ENCODE results near the gene EXOC6B. TPM values are rescaled to one million over a fixed set of nuclear protein-coding genes. Genes with fewer than 3 reads are reported as not detected.

EXOC6B gene
- total RNA-seq, 1 donor from 2014 or later: 33.0 TPM

DNA sequence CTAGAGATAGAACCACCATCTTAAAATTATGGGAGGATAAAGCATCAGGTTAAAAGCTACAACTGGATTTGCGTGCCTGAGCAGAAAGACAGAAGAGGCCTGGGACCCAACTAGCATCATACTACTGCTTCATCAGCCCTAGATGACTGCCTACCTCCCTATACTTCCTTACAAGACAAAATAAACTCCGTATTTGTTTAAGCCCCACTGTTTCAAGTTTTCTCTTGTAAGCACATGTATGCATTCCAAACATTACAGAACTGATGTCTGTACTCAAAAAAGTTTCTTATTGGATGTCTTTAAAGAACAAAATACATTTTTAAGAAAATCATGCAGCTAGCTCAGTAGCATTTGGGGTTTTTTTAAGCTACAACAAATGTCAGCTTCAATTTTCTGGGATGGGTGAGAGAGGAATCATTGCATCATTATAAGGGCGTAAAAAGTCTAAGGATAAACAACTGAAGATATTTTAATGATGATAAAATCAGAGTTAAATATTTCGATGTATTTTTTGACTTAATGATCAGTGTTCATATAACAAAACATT, 213.1 kb downstream of the EXOC6B start:
- Histone ChIP-seq H3K36me3 (no peaks in the 10 kb centered on the region), H3K9me3 (no peaks in the 10 kb centered on the region), H3K27ac (no peak overlapping the region), H3K4me1 (no peaks in the 10 kb centered on the region), H3K4me3 (no peak overlapping the region), H3K27me3 (ENCODE audit: low read depth) (no peaks in the 10 kb centered on the region)
- TF ChIP-seq, protein P1, sequence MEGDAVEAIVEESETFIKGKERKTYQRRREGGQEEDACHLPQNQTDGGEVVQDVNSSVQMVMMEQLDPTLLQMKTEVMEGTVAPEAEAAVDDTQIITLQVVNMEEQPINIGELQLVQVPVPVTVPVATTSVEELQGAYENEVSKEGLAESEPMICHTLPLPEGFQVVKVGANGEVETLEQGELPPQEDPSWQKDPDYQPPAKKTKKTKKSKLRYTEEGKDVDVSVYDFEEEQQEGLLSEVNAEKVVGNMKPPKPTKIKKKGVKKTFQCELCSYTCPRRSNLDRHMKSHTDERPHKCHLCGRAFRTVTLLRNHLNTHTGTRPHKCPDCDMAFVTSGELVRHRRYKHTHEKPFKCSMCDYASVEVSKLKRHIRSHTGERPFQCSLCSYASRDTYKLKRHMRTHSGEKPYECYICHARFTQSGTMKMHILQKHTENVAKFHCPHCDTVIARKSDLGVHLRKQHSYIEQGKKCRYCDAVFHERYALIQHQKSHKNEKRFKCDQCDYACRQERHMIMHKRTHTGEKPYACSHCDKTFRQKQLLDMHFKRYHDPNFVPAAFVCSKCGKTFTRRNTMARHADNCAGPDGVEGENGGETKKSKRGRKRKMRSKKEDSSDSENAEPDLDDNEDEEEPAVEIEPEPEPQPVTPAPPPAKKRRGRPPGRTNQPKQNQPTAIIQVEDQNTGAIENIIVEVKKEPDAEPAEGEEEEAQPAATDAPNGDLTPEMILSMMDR (IDR thresholded peaks at IDR 0.05): no peak
- no peak for DNase-seq
- intact Hi-C loops (cut with DNase I): no loop called here
- no peak for ATAC-seq

DNA sequence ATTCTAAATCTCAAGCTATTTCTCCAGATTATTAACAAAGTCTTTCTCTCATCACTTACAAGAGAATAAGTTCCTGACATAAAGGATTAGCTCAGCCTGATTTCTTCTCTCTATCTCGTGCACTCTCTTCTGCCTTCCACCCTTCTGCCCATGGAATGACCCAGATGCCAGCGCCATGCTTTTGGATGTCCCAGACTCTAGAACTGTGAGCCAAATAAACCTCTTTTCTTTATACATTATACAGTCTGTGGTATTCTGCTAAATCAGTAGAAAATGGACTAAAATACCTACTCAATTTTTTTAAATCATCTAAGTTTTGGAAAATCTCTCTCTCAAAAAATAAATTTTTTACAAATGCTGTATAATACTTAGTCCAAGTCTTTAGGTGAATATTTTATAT, 218.6 kb downstream of the EXOC6B start:
- intact Hi-C loops (cut with DNase I): no loop called here
- H3K9me3 ChIP-seq: no peaks in the 10 kb centered on the region
- H3K4me1 ChIP-seq: no peaks in the 10 kb centered on the region
- H3K27ac ChIP-seq: no peak overlapping the region
- TF ChIP-seq, protein P1 (IDR thresholded peaks at IDR 0.05): no peak
- H3K36me3 ChIP-seq: no peaks in the 10 kb centered on the region
- ATAC-seq (no peak), DNase-seq (no peak)
- H3K4me3 ChIP-seq: no peak overlapping the region
- no peaks in the 10 kb centered on the region for H3K27me3 ChIP-seq (ENCODE audit: low read depth)

DNA sequence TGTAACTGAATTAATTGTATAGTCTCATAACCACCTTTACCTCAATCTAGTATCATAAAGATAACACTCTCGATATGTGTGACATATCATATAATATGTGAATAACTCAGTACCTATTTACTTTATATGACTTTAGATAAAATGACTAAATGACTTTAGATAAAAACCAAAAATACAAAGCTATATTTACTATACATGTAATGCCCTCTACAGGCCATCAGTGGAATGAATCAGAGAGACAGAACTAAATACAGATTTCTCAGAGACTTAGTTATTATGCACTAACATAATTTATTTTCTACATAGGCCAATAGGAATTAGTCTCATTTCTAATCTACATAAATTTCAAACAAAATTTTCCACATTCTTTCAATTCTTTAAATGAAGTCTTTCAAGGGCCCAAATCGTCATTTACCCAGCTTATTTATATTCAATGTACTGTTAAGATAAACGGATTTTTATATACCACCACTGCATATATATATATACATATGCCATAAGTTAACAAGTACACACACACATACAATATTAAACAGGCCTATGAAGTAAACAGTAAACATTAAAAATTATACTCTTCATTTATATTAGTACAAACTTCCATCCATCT, 219.9 kb downstream of the EXOC6B start:
- H3K4me1 ChIP-seq: no peaks in the 10 kb centered on the region
- no peaks in the 10 kb centered on the region for H3K36me3 ChIP-seq
- DNase-seq (no peak), ATAC-seq (no peak)
- H3K9me3 ChIP-seq: no peaks in the 10 kb centered on the region
- H3K27ac ChIP-seq: no peak overlapping the region
- no peaks in the 10 kb centered on the region for H3K27me3 ChIP-seq (ENCODE audit: low read depth)
- no peak overlapping the region for H3K4me3 ChIP-seq
- intact Hi-C loops (cut with DNase I): no loop called here
- TF ChIP-seq, protein P1 (IDR thresholded peaks at IDR 0.05): peak; percentile 61

DNA sequence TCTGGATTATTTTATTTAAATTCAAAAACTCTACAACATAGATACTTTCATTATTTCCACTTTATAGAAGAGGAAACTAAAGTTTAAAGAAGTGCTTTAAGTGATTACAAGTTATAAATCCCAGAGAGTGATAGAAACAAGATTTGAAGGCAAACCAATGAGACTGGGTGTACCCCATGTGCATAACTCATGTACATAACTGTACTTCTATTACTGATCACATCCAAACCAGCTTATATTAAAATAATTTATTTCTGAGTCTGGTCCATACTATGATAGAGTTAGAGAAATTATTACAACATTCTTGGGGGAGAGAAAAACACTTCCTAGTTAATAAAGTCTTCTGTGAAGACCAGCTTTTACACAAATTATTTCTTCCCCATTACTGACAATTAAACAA, 221.4 kb downstream of the EXOC6B start:
- Histone ChIP-seq H3K27ac (no peak overlapping the region), H3K4me3 (no peak overlapping the region)

DNA sequence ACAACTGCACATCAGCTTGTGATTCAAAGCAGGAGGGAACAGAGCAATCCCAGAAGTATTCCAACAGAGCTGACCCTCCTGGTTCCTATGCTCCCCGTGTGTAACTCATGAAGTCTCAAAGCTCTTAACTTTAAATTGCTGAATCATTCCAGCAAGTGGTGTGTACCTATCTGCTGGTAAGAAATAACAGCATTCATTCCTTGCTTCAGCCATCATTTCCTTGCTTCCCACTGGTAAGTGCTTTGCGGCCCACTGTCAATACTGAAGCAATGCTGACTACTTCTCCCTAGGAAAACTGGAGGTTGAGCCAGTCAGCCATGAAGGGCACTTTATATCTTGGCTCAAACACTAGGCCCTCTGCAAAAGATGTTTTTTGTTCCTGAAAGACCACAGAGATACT, 222.4 kb downstream of the EXOC6B start:
- ATAC-seq (no peak), DNase-seq (no peak)
- H3K27ac ChIP-seq: no peak overlapping the region
- intact Hi-C loops (cut with DNase I): no loop called here
- no peaks in the 10 kb centered on the region for H3K27me3 ChIP-seq (ENCODE audit: low read depth)
- H3K36me3 ChIP-seq: no peaks in the 10 kb centered on the region
- no peaks in the 10 kb centered on the region for H3K4me1 ChIP-seq
- TF ChIP-seq, protein P1 (IDR thresholded peaks at IDR 0.05): no peak
- H3K9me3 ChIP-seq: no peaks in the 10 kb centered on the region
- no peak overlapping the region for H3K4me3 ChIP-seq

More for the DNA sequence above, 221.4 kb downstream of the EXOC6B start:
- no peaks in the 10 kb centered on the region for H3K4me1 ChIP-seq
- H3K36me3 ChIP-seq: no peaks in the 10 kb centered on the region
- intact Hi-C loops (cut with DNase I): no loop called here
- DNase-seq: no peak
- no peak for ATAC-seq
- TF ChIP-seq, protein P1 (IDR thresholded peaks at IDR 0.05): no peak
- H3K9me3 ChIP-seq: no peaks in the 10 kb centered on the region
- H3K27me3 ChIP-seq (ENCODE audit: low read depth): no peaks in the 10 kb centered on the region

Data from lower lobe of right lung (tissue), 2 donors.